ENCODE results near the gene RABGAP1. TPM values are rescaled to one million over a fixed set of nuclear protein-coding genes. Genes with fewer than 3 reads are reported as not detected.

Gene RABGAP1
- total RNA-seq, 4 donors from 2014 or later, result 64.3 to 116 (median 79.5) TPM

- Histone ChIP-seq H3K27me3 (no peaks in the 10 kb centered on the region), H3K4me3 (no peak overlapping the region), H3K9me3 (no peaks in the 10 kb centered on the region), H3K4me1 (peaks cover 29 to 95% (median 86%) of the 10 kb centered on the region in 4 donors), H3K27ac (replicated peaks in 1 of 4) (no peak overlapping the region), H3K36me3 (no peaks in the 10 kb centered on the region)
- no peak for TF ChIP-seq CTCF (IDR thresholded peaks at IDR 0.05)
- TF ChIP-seq POLR2AphosphoS5 (IDR thresholded peaks at IDR 0.05), result no peak
- TF ChIP-seq EP300 (IDR thresholded peaks at IDR 0.05), result no peak
- TF ChIP-seq POLR2A (IDR thresholded peaks at IDR 0.05; ENCODE audit: low read depth), result no peak
- intact Hi-C loops (cut with DNase I), result loop anchor here (5.0 kb wide), 1 partner anchor 33 kb away; no protein-coding TSS in a partner anchor
- no peak for DNase-seq (ENCODE audit: extremely low spot score)
- WGBS, result 91% methylated on average over 1 of the region's 1 CpG
Measured at GRCh38 chr9:122949696-122950095, 8.9 kb downstream of the RABGAP1 start.

- TF ChIP-seq POLR2AphosphoS5 (IDR thresholded peaks at IDR 0.05), result no peak
- TF ChIP-seq EP300 (IDR thresholded peaks at IDR 0.05), result no peak
- no peak for TF ChIP-seq POLR2A (IDR thresholded peaks at IDR 0.05; ENCODE audit: low read depth)
- TF ChIP-seq CTCF (IDR thresholded peaks at IDR 0.05), result no peak
- H3K4me1 ChIP-seq, result peaks cover 28 to 95% (median 87%) of the 10 kb centered on the region in 4 donors
- H3K36me3 ChIP-seq, result no peaks in the 10 kb centered on the region
- intact Hi-C loops (cut with DNase I), result no loop called here
- no peak for DNase-seq (ENCODE audit: extremely low spot score)
- WGBS, result 85% methylated on average over 3 of the region's 3 CpGs
- no peaks in the 10 kb centered on the region for H3K9me3 ChIP-seq
- no peak overlapping the region for H3K4me3 ChIP-seq
- no peak overlapping the region for H3K27ac ChIP-seq (replicated peaks in 1 of 4)
- no peaks in the 10 kb centered on the region for H3K27me3 ChIP-seq
Measured at GRCh38 chr9:122950263-122950662, 9.4 kb downstream of the RABGAP1 start.

GRCh38 chr9:122951056-122951455 lies 10.2 kb downstream of the RABGAP1 start:
- no peak for DNase-seq (ENCODE audit: extremely low spot score)
- Histone ChIP-seq H3K4me1 (peaks cover 20 to 95% (median 86%) of the 10 kb centered on the region in 4 donors), H3K27me3 (no peaks in the 10 kb centered on the region), H3K9me3 (no peaks in the 10 kb centered on the region), H3K36me3 (no peaks in the 10 kb centered on the region), H3K4me3 (no peak overlapping the region), H3K27ac (replicated peaks in 1 of 4) (no peak overlapping the region)
- 89% methylated on average over 1 of the region's 1 CpG for WGBS
- TF ChIP-seq CTCF (IDR thresholded peaks at IDR 0.05) (no peak), POLR2AphosphoS5 (IDR thresholded peaks at IDR 0.05) (no peak), POLR2A (IDR thresholded peaks at IDR 0.05; ENCODE audit: low read depth) (no peak), EP300 (IDR thresholded peaks at IDR 0.05) (no peak)
- intact Hi-C loops (cut with DNase I), result no loop called here

- Histone ChIP-seq H3K4me3 (no peak overlapping the region), H3K36me3 (peaks cover 0 to 11% (median 5%) of the 10 kb centered on the region in 4 donors), H3K4me1 (peaks cover 17 to 83% (median 75%) of the 10 kb centered on the region in 4 donors), H3K27ac (replicated peaks in 1 of 4) (peak overlapping the region; percentile 24 to 55 (median 48)), H3K9me3 (no peaks in the 10 kb centered on the region), H3K27me3 (no peaks in the 10 kb centered on the region)
- intact Hi-C loops (cut with DNase I), result no loop called here
- TF ChIP-seq POLR2A (IDR thresholded peaks at IDR 0.05; ENCODE audit: low read depth), result no peak
- no peak for TF ChIP-seq EP300 (IDR thresholded peaks at IDR 0.05)
- DNase-seq (ENCODE audit: extremely low spot score), result no peak
Measured at GRCh38 chr9:122954253-122954691, 13.5 kb downstream of the RABGAP1 start.

- peaks cover 15 to 77% (median 60%) of the 10 kb centered on the region in 4 donors for H3K4me1 ChIP-seq
- TF ChIP-seq POLR2AphosphoS5 (IDR thresholded peaks at IDR 0.05) (no peak), CTCF (IDR thresholded peaks at IDR 0.05) (no peak), EP300 (IDR thresholded peaks at IDR 0.05) (no peak), POLR2A (IDR thresholded peaks at IDR 0.05; ENCODE audit: low read depth) (no peak)
Measured at GRCh38 chr9:122955961-122956360, 15.1 kb downstream of the RABGAP1 start.

More at GRCh38 chr9:122955961-122956360, 15.1 kb downstream of the RABGAP1 start:
- DNase-seq (ENCODE audit: extremely low spot score), result no peak
- intact Hi-C loops (cut with DNase I), result no loop called here
- Histone ChIP-seq H3K9me3 (no peaks in the 10 kb centered on the region), H3K4me3 (no peak overlapping the region), H3K36me3 (peaks cover 0 to 24% (median 11%) of the 10 kb centered on the region in 4 donors), H3K27ac (replicated peaks in 1 of 4) (no peak overlapping the region), H3K27me3 (no peaks in the 10 kb centered on the region)

Data from esophagus muscularis mucosa (tissue), 4 donors.